Measurements from ENCODE around the gene KLK10. TPM values are rescaled to one million over a fixed set of nuclear protein-coding genes. Genes with fewer than 3 reads are reported as not detected.

Gene KLK10
- total RNA-seq, 1 experiment from 2014 or later, result not detected

- in situ Hi-C loops (cut with HindIII; ENCODE audit: low sequenced_read_pairs), result no loop called here
- DNase-seq (ENCODE audit: low spot score), result no peak
These were observed 8.4 kb upstream of the KLK10 start for GRCh38 chr19:51027873-51028272.

- no peak for DNase-seq (ENCODE audit: low spot score)
- in situ Hi-C loops (cut with HindIII; ENCODE audit: low sequenced_read_pairs), result no loop called here
These were observed 7.8 kb upstream of the KLK10 start for GRCh38 chr19:51027126-51027806.

GRCh38 chr19:51026554-51026831, 7.0 kb upstream of the KLK10 start, which contains the start of gene KLK11:
KLK11 (minus strand) TSS chr19:51026616; CDS start chr19:51025631, 985 bp downstream.
- in situ Hi-C loops (cut with HindIII; ENCODE audit: low sequenced_read_pairs), result no loop called here
- no peak for DNase-seq (ENCODE audit: low spot score)

DNA sequence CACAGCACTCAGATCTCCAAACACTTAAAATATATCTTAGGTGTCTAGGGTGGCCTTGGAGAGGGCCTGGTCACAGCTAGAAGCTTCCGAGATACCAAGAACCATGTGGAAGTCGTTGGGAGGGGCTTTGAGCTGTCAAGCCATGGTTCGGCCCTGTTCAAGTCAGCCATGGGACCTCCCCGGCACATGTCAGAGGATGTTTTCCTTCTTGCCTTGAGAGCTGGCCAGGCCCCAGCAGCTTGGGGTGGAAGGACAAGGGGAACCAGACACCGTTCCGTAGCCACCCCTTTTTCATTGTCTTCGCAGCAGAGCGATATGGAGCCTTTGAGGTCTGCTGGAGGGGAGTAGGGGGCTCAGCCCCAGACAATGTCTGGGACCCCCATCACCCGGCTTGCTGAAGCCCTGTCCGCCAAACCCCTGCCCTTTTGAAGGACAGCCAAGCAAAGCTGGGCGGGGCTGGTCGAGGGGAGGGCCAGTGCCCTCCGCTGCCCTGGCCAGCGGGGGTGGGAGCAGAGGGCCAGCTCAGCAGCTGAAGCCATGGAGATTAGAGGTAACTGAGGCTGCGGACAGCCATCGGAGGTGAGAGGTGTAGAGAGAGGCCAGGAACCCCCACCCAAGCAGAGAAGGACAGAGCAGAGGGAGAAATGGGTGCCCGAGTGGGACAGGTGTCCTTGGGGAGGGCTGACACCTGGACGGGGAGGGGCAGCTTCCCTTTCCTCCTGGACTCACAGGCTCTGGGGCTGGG, 6.5 kb upstream of the KLK10 start:
- no peak for DNase-seq (ENCODE audit: low spot score)
- in situ Hi-C loops (cut with HindIII; ENCODE audit: low sequenced_read_pairs), result no loop called here

- no peak for DNase-seq (ENCODE audit: low spot score)
- in situ Hi-C loops (cut with HindIII; ENCODE audit: low sequenced_read_pairs), result no loop called here
These were observed 5.9 kb upstream of the KLK10 start for GRCh38 chr19:51025401-51025800.

GRCh38 chr19:51024924-51025323, 5.4 kb upstream of the KLK10 start:
- in situ Hi-C loops (cut with HindIII; ENCODE audit: low sequenced_read_pairs), result no loop called here
- no peak for DNase-seq (ENCODE audit: low spot score)

GRCh38 chr19:51023946-51024345, 4.4 kb upstream of the KLK10 start:
- in situ Hi-C loops (cut with HindIII; ENCODE audit: low sequenced_read_pairs), result no loop called here
- no peak for DNase-seq (ENCODE audit: low spot score)

DNA sequence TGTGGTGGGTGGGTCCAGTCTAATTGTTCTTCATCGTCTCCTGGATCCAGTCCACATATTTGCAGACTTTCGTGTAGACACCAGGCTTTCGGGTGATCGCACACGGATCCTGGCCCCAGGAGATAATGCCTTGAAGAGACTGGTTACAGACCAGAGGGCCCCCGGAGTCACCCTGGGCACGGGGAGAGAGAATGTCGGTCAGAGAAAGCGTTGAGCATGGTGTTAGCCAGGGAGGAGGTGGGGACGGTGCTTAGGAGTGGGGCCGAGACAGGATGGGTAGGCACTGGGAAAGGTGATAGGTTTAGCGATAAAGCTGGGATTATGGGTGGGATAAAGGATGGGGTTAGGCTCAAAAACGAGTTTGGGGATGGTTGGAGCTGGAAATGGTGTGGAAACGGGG, 3.0 kb upstream of the KLK10 start:
- no peak for DNase-seq (ENCODE audit: low spot score)
- in situ Hi-C loops (cut with HindIII; ENCODE audit: low sequenced_read_pairs), result no loop called here

- peak; percentile 74 for DNase-seq (ENCODE audit: low spot score)
- in situ Hi-C loops (cut with HindIII; ENCODE audit: low sequenced_read_pairs), result no loop called here
These were observed 1.6 kb upstream of the KLK10 start for GRCh38 chr19:51020988-51021651.

DNA sequence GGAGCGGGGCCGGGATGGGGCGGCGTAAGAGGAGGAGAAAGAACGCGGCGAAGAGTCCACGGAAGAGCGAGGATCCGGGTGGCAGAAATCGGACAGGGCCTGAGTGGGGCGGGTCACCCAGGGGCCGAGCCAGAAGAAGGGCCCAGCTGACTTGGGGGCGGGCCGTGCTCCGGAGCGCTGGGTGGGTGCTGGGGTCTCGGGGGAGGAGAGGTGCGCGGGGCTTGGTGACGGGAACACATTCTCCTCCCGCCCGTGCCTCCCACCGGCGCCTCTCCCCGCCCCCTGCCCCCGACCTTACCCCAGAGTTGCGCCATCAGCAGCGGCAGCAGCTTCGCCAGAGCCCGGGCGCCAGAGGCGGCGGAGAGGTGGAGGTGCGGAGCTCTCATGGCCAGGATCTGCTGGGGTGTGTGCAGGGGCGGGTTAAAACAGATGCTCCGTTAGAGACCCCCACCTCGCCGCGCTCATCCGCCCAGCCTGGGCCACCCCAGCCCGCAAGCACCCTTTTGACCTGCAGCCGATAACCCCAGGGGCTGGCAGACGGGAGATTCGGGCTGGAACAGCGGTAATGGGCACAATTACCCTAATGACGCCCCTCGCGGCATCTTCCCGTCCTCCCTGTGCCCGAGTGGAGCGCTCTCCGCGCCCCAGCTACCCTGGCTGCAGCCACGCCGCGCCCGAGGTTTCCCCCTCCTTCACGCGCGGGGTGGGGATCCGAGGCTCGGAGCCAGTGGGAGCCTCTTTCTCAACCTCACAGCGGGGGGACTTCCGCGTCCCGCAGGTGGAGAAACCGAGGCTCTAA, 565 bp downstream of the KLK10 start:
- peak; percentile 23 for DNase-seq (ENCODE audit: low spot score)
- in situ Hi-C loops (cut with HindIII; ENCODE audit: low sequenced_read_pairs), result no loop called here

DNA sequence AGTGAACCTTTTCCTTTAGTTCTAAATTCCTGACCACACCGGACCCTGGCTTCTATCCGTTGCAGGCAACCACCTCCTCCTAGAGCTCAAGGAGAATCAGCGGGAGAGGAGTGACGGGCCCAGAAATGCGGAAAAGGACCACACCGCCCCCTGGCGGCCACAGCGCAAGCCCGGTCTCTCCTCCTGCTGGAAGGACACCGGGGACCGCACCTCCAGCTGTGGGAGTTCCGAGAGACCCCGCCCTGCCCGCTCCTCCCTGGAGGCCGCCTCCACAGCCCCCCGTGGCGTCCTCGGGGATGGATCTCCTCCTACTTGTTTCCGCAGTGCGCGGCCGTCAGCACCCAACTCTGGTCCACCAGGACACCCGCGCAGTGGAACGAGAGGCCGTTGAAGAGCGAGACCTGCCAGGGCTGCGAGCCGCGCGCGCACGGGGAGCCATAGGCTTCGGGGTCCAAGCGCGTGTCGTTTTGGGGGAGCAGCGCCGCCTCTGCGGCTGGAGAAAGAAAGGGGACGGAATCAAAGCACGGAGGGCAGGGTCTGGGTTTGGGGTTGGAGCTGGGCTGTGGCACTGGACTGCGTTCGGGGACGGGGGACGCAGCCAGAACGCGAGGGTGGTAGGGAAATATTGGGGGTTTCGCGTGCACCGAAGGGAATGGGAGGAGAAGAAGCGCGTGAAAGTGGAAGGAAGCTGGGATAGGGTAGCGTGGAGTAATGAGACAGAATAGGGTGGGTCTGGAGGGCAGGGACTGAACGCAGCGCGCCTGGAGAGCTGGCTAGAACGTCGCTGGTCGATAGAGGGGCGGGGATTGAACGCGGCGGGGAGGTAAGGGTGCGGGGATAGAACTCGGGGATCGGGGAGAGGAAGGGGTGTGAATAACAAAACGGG, 2.5 kb downstream of the KLK10 start:
- in situ Hi-C loops (cut with HindIII; ENCODE audit: low sequenced_read_pairs), result no loop called here
- peak; percentile 68 for DNase-seq (ENCODE audit: low spot score)

- in situ Hi-C loops (cut with HindIII; ENCODE audit: low sequenced_read_pairs), result no loop called here
- DNase-seq (ENCODE audit: low spot score), result no peak
These were observed 3.7 kb downstream of the KLK10 start for GRCh38 chr19:51015691-51016267.

- in situ Hi-C loops (cut with HindIII; ENCODE audit: low sequenced_read_pairs), result no loop called here
- DNase-seq (ENCODE audit: low spot score), result no peak
These were observed 5.3 kb downstream of the KLK10 start for GRCh38 chr19:51014242-51014641.

DNA sequence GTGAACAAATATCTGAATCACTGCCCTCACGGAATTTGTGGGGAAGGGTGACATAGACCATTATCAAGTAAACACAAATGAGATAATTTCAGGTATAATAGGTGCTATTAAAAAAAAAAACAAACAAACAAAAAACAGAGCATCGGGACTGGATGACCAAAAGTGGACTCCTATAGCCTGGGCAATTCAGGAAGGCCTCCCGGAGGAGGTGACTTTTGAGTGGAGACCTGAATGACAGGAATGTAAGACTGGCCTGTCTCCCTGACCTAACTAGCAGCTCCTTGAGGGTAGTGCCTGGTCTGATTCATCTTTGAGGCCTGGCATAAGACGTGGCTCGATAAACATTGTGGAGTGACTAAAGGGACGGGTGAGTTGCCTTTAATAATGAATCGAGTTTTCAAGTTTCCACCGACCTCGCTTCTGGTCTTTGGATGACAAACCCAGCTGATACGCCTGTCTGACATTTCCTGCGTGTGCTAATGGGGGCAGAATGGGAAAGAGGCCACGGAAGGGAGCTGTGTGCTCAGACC, 6.8 kb downstream of the KLK10 start:
- in situ Hi-C loops (cut with HindIII; ENCODE audit: low sequenced_read_pairs), result no loop called here
- DNase-seq (ENCODE audit: low spot score), result no peak

- in situ Hi-C loops (cut with HindIII; ENCODE audit: low sequenced_read_pairs), result no loop called here
- no peak for DNase-seq (ENCODE audit: low spot score)
These were observed 9.3 kb downstream of the KLK10 start for GRCh38 chr19:51010066-51010795.

DNA sequence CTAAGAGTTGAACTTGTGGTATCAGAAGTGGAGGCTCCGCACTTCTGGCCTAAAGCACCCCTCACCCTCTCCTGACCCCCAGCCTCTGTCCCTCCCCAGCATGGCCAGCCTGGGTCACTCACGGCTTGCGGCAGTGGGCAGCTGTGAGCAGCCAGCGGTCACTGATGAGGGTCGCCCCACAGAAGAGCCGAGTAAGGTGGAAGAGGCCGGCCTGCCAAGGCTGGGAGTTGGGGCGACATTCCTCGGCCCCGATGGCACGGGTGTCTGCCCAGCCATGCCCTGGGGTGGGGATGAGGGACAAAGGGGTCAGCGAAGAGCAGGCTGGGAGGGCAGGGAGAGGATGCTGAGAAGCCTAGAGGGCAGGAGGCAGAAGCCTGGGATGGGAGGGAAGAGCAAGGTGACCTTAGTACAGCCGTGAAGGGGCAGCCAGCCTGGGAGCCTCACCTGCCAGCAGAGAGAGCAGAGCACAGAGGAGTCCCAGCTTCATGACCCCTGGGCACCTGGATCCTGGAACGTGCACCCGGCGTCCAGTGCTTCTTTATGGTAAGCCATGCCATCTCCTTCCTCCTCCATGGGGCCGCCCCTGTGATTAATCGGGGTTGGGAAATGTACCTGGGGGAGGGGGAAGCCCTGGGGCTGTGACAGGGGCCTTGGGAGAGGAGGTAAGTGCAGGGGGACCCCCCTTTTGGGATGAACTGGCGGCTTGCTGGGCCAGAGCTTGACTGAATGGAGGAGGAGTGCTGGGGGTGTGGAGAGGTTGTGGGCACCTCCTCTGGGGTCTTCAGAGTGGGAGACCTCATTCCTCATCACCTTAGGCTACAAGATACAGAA, 10.2 kb downstream of the KLK10 start:
- no peak for DNase-seq (ENCODE audit: low spot score)
- in situ Hi-C loops (cut with HindIII; ENCODE audit: low sequenced_read_pairs), result no loop called here

DNA sequence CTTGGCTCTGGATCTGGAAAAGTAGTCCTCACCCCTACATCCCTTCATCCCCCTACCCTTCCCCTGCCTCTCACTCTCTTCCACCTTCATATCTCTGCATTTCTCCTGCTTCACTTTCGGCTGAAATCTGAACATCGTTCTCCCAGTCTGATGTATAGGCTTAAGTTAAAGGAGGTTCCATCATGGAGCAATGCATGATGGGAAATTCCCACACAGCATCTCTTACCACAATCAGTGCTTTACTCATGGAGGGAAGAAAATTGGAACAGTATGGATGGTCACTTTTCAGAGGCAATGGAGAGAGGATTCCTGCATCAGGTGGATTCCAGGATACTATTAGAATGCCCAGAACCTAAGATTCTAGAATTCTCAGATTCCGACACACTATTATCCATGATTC, 12.0 kb downstream of the KLK10 start:
- in situ Hi-C loops (cut with HindIII; ENCODE audit: low sequenced_read_pairs), result no loop called here
- DNase-seq (ENCODE audit: low spot score), result no peak

All from G401 (cell line).